Left lung (tissue), 10 donors: ENCODE measurements around the gene BMP2K. TPM values are rescaled to one million over a fixed set of nuclear protein-coding genes. Genes with fewer than 3 reads are reported as not detected.
"Not testable (repeated sequence)": the region's sequence is repeated elsewhere in the genome, so short reads cannot be mapped to it uniquely, and the experiment has no call there.

Experiments
- ATAC-seq: fragments of 200-7000 bp; cut with Tn5 transposase; one replicate; pipeline ENCODE4 v1.9.1; 2020; ENCODE audit warnings: moderate library complexity
- DNase-seq, 4 donors: peaks; one replicate each; pipeline ENCODE4 v3.0.0-alpha.2; 2013 to 2020
- H3K27ac ChIP-seq, 2 donors: fragments of 200-600 bp; sonication (generic) in 1 of 2; one replicate each; pipeline versions ENCODE4 v1.5.0 to v1.8.0; 2020 to 2021
- H3K27me3 ChIP-seq, 2 donors: fragments of 200-600 bp; sonication (generic) in 1 of 2; one replicate each; pipeline versions ENCODE4 v1.5.0 to v1.8.0; 2020 to 2021
- H3K36me3 ChIP-seq, 2 donors: fragments of 200-600 bp; sonication (generic) in 1 of 2; one replicate each; pipeline versions ENCODE4 v1.5.0 to v1.8.0; 2020 to 2021
- H3K4me1 ChIP-seq, 2 donors: fragments of 200-600 bp; one replicate each; pipeline ENCODE4 v1.8.0; 2021
- H3K4me3 ChIP-seq, 2 donors: fragments of 200-600 bp; sonication (generic) in 1 of 2; one replicate each; pipeline versions ENCODE4 v1.5.0 to v1.8.0; 2020 to 2021; ENCODE audit warnings: mild to moderate bottlenecking in 1 of 2
- H3K9me3 ChIP-seq, 2 donors: fragments of 200-600 bp; sonication (generic) in 1 of 2; one replicate each; pipeline versions ENCODE4 v1.5.0 to v1.8.0; 2020 to 2021
- CTCF ChIP-seq, 2 donors: fragments of 200-600 bp; sonication (generic) in 1 of 2; IDR thresholded peaks; one replicate each; pipeline versions ENCODE4 v1.5.0 to v1.8.0; 2021; ENCODE audit warnings: antibody characterized with exemption in 2 of 2
- intact Hi-C, 2 donors: fragments of 100-400 bp; cut with DNase I; formaldehyde crosslinking; loops; one replicate each; pipeline versions ENCODE4 v1.11.2 to v1.14.2; 2022
- polyA plus RNA-seq, 6 donors: library from polyadenylated mRNA; unstranded; fragments of 120-200 nt; gene quantifications; one replicate each; pipeline ENCODE4 v1.2.1, GENCODE V29; 2013; ENCODE audit not compliant: insufficient read length in 6 of 6
- total RNA-seq, 2 donors: library from RNA; stranded (reverse); fragmentation: NEBNext Ultra II Directional; extraction: Animal tissue kit (Norgen Biotek cat#: 25700); gene quantifications; one replicate each; pipeline ENCODE4 v1.2.1, GENCODE V29; 2021
- donor health status: DM: no; HTN: yes; CAD: no.
- donor health status: DM: no; HTN: no; CAD: no.

BMP2K gene
- total and polyA plus RNA-seq, 8 donors = 23.2 to 67.0 (median 27.1) TPM

GRCh38 chr4:78907638-78908037 lies 131.5 kb downstream of the BMP2K start:
- Histone ChIP-seq H3K9me3 (no peaks in the 10 kb centered on the region), H3K27ac (no peak overlapping the region), H3K4me3 (no peak overlapping the region), H3K27me3 (no peaks in the 10 kb centered on the region), H3K36me3 (peaks cover 0 to 18% of the 10 kb centered on the region in 2 donors), H3K4me1 (no peaks in the 10 kb centered on the region)
- DNase-seq (no peak), ATAC-seq (peak; percentile 50)
- intact Hi-C loops = no loop called here
- no peak for TF ChIP-seq CTCF (IDR thresholded peaks at IDR 0.05)

- ATAC-seq, H3K27me3 ChIP-seq, H3K4me3 ChIP-seq, H3K9me3 ChIP-seq, intact Hi-C loops, H3K27ac ChIP-seq, H3K4me1 ChIP-seq, DNase-seq: not testable (repeated sequence)
- H3K36me3 ChIP-seq = peaks cover 0 to 18% of the 10 kb centered on the region in 2 donors
Observed at GRCh38 chr4:78908974-78909373, 132.8 kb downstream of the BMP2K start.

- Histone ChIP-seq H3K4me3 (no peak overlapping the region), H3K27me3 (no peaks in the 10 kb centered on the region), H3K4me1 (no peaks in the 10 kb centered on the region), H3K36me3 (peaks cover 0 to 18% of the 10 kb centered on the region in 2 donors), H3K27ac (no peak overlapping the region), H3K9me3 (no peaks in the 10 kb centered on the region)
- ATAC-seq = no peak
- intact Hi-C loops = no loop called here
- no peak for DNase-seq
- TF ChIP-seq CTCF (IDR thresholded peaks at IDR 0.05) = no peak
Observed at GRCh38 chr4:78910612-78911011, 134.5 kb downstream of the BMP2K start.

GRCh38 chr4:78922207-78922606 lies 146.1 kb downstream of the BMP2K start:
- no peak for TF ChIP-seq CTCF (IDR thresholded peaks at IDR 0.05)
- no peaks in the 10 kb centered on the region for H3K36me3 ChIP-seq
- no peak overlapping the region for H3K4me3 ChIP-seq
- H3K4me1 ChIP-seq = no peaks in the 10 kb centered on the region
- no peaks in the 10 kb centered on the region for H3K27me3 ChIP-seq
- intact Hi-C loops = no loop called here
- DNase-seq = no peak
- ATAC-seq = no peak
- no peaks in the 10 kb centered on the region for H3K9me3 ChIP-seq
- no peak overlapping the region for H3K27ac ChIP-seq

GRCh38 chr4:78923464-78924312 lies 147.5 kb downstream of the BMP2K start:
- intact Hi-C loops = no loop called here
- Histone ChIP-seq H3K9me3 (no peaks in the 10 kb centered on the region), H3K4me3 (no peak overlapping the region), H3K27ac (no peak overlapping the region), H3K36me3 (peaks cover 0 to 5% of the 10 kb centered on the region in 2 donors), H3K4me1 (no peaks in the 10 kb centered on the region), H3K27me3 (no peaks in the 10 kb centered on the region)
- DNase-seq (no peak), ATAC-seq (peak; percentile 57)
- TF ChIP-seq CTCF (IDR thresholded peaks at IDR 0.05) = no peak
